ENCODE results near the gene STON2.

DNA sequence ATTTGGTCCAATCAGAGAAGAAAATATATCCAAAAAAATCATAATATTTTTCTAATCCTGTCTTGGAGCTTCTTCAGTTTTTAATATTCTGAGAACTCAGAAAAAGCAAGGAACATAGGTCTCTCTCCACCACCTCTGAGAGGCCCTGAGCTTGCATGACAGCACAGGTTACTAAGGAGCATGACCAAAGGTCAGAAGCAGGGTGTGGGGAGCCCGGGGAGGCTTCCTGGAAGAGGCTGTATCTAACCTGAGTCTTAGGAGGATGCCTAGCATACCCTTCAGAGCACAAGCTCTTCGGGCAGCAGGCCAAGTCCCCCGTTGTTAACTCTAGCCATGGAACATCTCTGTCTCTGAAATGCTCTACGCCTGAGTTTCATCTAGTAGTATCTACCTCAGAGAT lies 15.7 kb upstream of the STON2 start:
- TF ChIP-seq, protein P1, sequence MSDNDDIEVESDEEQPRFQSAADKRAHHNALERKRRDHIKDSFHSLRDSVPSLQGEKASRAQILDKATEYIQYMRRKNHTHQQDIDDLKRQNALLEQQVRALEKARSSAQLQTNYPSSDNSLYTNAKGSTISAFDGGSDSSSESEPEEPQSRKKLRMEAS (IDR thresholded peaks at IDR 0.05), result no peak
- no peak for TF ChIP-seq CHD1 (IDR thresholded peaks at IDR 0.05; ENCODE audit: low read depth, low read length)
- no peak for TF ChIP-seq CTCF (IDR thresholded peaks at IDR 0.05; ENCODE audit: control extremely low read depth in 1 of 3, insufficient read depth in 1 of 3, low read depth in 1 of 3, low read length in 3 of 3)
- no peak for TF ChIP-seq CEBPB (IDR thresholded peaks at IDR 0.05; ENCODE audit: low read depth, low read length)
- no peak for TF ChIP-seq EGR1 (IDR thresholded peaks at IDR 0.05; ENCODE audit: borderline replicate concordance, low read depth, low read length)
- no peak for TF ChIP-seq TBP (IDR thresholded peaks at IDR 0.05; ENCODE audit: low read depth, low read length)

Measured in H1 (cell line).